Smooth muscle cell (in vitro differentiated cells): ENCODE data around the gene SRRM1. TPM values are rescaled to one million over a fixed set of nuclear protein-coding genes. Genes with fewer than 3 reads are reported as not detected.

ENCODE experiments used
- DNase-seq: peaks from one replicate; lab custom pipeline; 2025; ENCODE audit not compliant: unreplicated experiment; lab: John Stamatoyannopoulos, UW
- H2AFZ ChIP-seq: fragments of 200-600 bp; sonication (generic); 2 replicates; pipeline ENCODE4 v1.6.0; 2016; ENCODE audit warnings: antibody characterized with exemption, low read depth, mild to moderate bottlenecking
- H3F3A ChIP-seq: fragments of 200-600 bp; sonication (generic); 2 replicates; pipeline ENCODE4 v1.6.0; 2017; ENCODE audit warnings: antibody characterized with exemption, low read depth
- H3K27ac ChIP-seq: fragments of 200-600 bp; sonication (generic); 2 replicates; pipeline ENCODE4 v1.5.1; 2016; ENCODE audit warnings: low read depth, mild to moderate bottlenecking
- H3K27me3 ChIP-seq: fragments of 200-600 bp; sonication (generic); 2 replicates; pipeline ENCODE4 v1.6.1; 2016; ENCODE audit warnings: low read depth, mild to moderate bottlenecking
- H3K36me3 ChIP-seq: fragments of 200-600 bp; sonication (generic); 2 replicates; pipeline ENCODE4 v1.5.1; 2016; ENCODE audit warnings: low read depth
- H3K4me1 ChIP-seq: fragments of 200-600 bp; sonication (generic); 2 replicates; pipeline ENCODE4 v1.5.1; 2016; ENCODE audit warnings: low read depth
- H3K4me2 ChIP-seq: fragments of 200-600 bp; sonication (generic); 2 replicates; pipeline ENCODE4 v1.6.0; 2016; ENCODE audit warnings: mild to moderate bottlenecking
- H3K4me3 ChIP-seq: fragments of 200-600 bp; sonication (generic); 2 replicates; pipeline ENCODE4 v1.5.1; 2016; ENCODE audit warnings: mild to moderate bottlenecking
- H3K79me2 ChIP-seq: fragments of 200-600 bp; sonication (generic); 2 replicates; pipeline ENCODE4 v1.6.0; 2016; ENCODE audit warnings: low read depth, mild to moderate bottlenecking
- H3K9ac ChIP-seq: fragments of 200-600 bp; sonication (generic); 2 replicates; pipeline ENCODE4 v1.6.0; 2016; ENCODE audit warnings: low read depth
- H3K9me3 ChIP-seq: fragments of 200-600 bp; sonication (generic); replicated peaks from 2 replicates; pipeline ENCODE4 v1.5.1; 2016; ENCODE audit warnings: low read depth
- H4K20me1 ChIP-seq: fragments of 200-600 bp; sonication (generic); 2 replicates; pipeline ENCODE4 v1.6.0; 2016; ENCODE audit warnings: low read depth
- CTCF ChIP-seq: fragments of 200-600 bp; sonication (generic); IDR thresholded peaks from 2 replicates; pipeline ENCODE4 v1.5.1; 2017; ENCODE audit warnings: borderline replicate concordance, mild to moderate bottlenecking, antibody characterized with exemption; ENCODE audit not compliant: insufficient read depth, poor library complexity, severe bottlenecking
- WGBS: methylation state at CpG from one replicate; pipeline ENCODE4 v1.1.7; 2016; ENCODE audit warnings: low lambda C conversion rate; 5-methylcytosine and 5-hydroxymethylcytosine counted together
- polyA plus RNA-seq: library from polyadenylated mRNA; unstranded; fragments of >200 nt; fragmentation: Nextera tagmentation; extraction: Ambion mirVana; gene quantifications from 2 replicates; pipeline ENCODE4 v1.2.1, GENCODE V29; 2016
- total RNA-seq: library from RNA; depleted of rRNA; stranded (reverse); fragments of >200 nt; gene quantifications from 2 replicates; pipeline ENCODE4 v1.2.3, GENCODE V29; 2014

The SRRM1 gene
- total and polyA plus RNA-seq, 2 experiments from 2014 or later = 53.8 to 96.0 TPM

- no peak for DNase-seq
- H3K79me2 ChIP-seq = no peaks in the 10 kb centered on the region
- no peaks in the 10 kb centered on the region for H3K36me3 ChIP-seq
- H3K27me3 ChIP-seq = no peaks in the 10 kb centered on the region
- no peak overlapping the region for H3K9ac ChIP-seq
- TF ChIP-seq CTCF = no peak
- no peaks in the 10 kb centered on the region for H3K9me3 ChIP-seq
- 91% methylated on average over 5 of the region's 5 CpGs for WGBS
- no peak overlapping the region for H2AFZ ChIP-seq
- H3K4me1 ChIP-seq = peaks cover 7% of the 10 kb centered on the region
- peaks cover 6% of the 10 kb centered on the region for H3F3A ChIP-seq
- H3K27ac ChIP-seq = no peak overlapping the region
- H3K4me3 ChIP-seq = no peak overlapping the region
- H4K20me1 ChIP-seq = no peaks in the 10 kb centered on the region
- no peak overlapping the region for H3K4me2 ChIP-seq
These were observed 66.8 kb downstream of the SRRM1 start for GRCh38 chr1:24709791-24710441.

- no peaks in the 10 kb centered on the region for H3K9me3 ChIP-seq
- H3F3A ChIP-seq = no peaks in the 10 kb centered on the region
- no peaks in the 10 kb centered on the region for H3K79me2 ChIP-seq
- no peak for TF ChIP-seq CTCF
- no peak overlapping the region for H3K9ac ChIP-seq
- H3K4me1 ChIP-seq = no peaks in the 10 kb centered on the region
- no peak overlapping the region for H3K4me3 ChIP-seq
- no peak overlapping the region for H3K4me2 ChIP-seq
- H4K20me1 ChIP-seq = no peaks in the 10 kb centered on the region
- no peaks in the 10 kb centered on the region for H3K36me3 ChIP-seq
- H3K27ac ChIP-seq = no peak overlapping the region
- WGBS = 92% methylated on average over 4 of the region's 4 CpGs
- no peak overlapping the region for H2AFZ ChIP-seq
- H3K27me3 ChIP-seq = no peaks in the 10 kb centered on the region
- no peak for DNase-seq
These were observed 68.2 kb downstream of the SRRM1 start for GRCh38 chr1:24711329-24711728.

- Histone ChIP-seq H3K27ac (no peak overlapping the region), H4K20me1 (no peaks in the 10 kb centered on the region), H3K36me3 (no peaks in the 10 kb centered on the region), H3K4me3 (no peak overlapping the region), H3K9ac (no peak overlapping the region), H3K4me1 (no peaks in the 10 kb centered on the region), H3K27me3 (no peaks in the 10 kb centered on the region), H2AFZ (no peak overlapping the region), H3K79me2 (no peaks in the 10 kb centered on the region), H3K9me3 (no peaks in the 10 kb centered on the region), H3K4me2 (no peak overlapping the region), H3F3A (no peaks in the 10 kb centered on the region)
- 67% methylated on average over 4 of the region's 4 CpGs for WGBS
- TF ChIP-seq CTCF = no peak
- DNase-seq = no peak
These were observed 70.1 kb downstream of the SRRM1 start for GRCh38 chr1:24713176-24713575.

- H3K9me3 ChIP-seq = no peaks in the 10 kb centered on the region
- no peak overlapping the region for H3K4me2 ChIP-seq
- H3K4me3 ChIP-seq = no peak overlapping the region
- no peaks in the 10 kb centered on the region for H3K36me3 ChIP-seq
- no peaks in the 10 kb centered on the region for H3K4me1 ChIP-seq
- WGBS = 77% methylated on average over 5 of the region's 5 CpGs
- no peaks in the 10 kb centered on the region for H3K27me3 ChIP-seq
- H3K79me2 ChIP-seq = no peaks in the 10 kb centered on the region
- TF ChIP-seq CTCF = no peak
- H3K9ac ChIP-seq = no peak overlapping the region
- H2AFZ ChIP-seq = no peak overlapping the region
- no peak overlapping the region for H3K27ac ChIP-seq
- no peaks in the 10 kb centered on the region for H4K20me1 ChIP-seq
- no peak for DNase-seq
- no peaks in the 10 kb centered on the region for H3F3A ChIP-seq
These were observed 70.6 kb downstream of the SRRM1 start for GRCh38 chr1:24713736-24714135.
